Sigmoid colon (tissue), 4 donors: ENCODE data around the gene MDK.
"Not testable (repeated sequence)": the region's sequence is repeated elsewhere in the genome, so short reads cannot be mapped to it uniquely, and the experiment has no call there.

Source experiments
- POLR2A ChIP-seq, 2 donors: fragments of 450-650 bp; IDR thresholded peaks; one replicate each; pipeline ENCODE4 v1.6.1; 2016; ENCODE audit warnings: antibody characterized with exemption in 2 of 2, mild to moderate bottlenecking in 2 of 2, moderate library complexity in 2 of 2
- POLR2AphosphoS5 ChIP-seq, 4 donors: sonication (generic); formaldehyde crosslinking; IDR thresholded peaks; one replicate each; pipeline ENCODE4 v1.6.1; 2017; ENCODE audit warnings: antibody characterized with exemption in 4 of 4
- TF ChIP-seq, protein P1 (sequence below), 4 experiments: fragments of 450-650 bp in 3 of 4; fragments of 200-600 bp in 1 of 4; IDR thresholded peaks; one replicate each; pipeline ENCODE4 v1.5.1; 2016 to 2019; ENCODE audit warnings: antibody characterized with exemption in 4 of 4, mild to moderate bottlenecking in 3 of 4, moderate library complexity in 2 of 4

DNA sequence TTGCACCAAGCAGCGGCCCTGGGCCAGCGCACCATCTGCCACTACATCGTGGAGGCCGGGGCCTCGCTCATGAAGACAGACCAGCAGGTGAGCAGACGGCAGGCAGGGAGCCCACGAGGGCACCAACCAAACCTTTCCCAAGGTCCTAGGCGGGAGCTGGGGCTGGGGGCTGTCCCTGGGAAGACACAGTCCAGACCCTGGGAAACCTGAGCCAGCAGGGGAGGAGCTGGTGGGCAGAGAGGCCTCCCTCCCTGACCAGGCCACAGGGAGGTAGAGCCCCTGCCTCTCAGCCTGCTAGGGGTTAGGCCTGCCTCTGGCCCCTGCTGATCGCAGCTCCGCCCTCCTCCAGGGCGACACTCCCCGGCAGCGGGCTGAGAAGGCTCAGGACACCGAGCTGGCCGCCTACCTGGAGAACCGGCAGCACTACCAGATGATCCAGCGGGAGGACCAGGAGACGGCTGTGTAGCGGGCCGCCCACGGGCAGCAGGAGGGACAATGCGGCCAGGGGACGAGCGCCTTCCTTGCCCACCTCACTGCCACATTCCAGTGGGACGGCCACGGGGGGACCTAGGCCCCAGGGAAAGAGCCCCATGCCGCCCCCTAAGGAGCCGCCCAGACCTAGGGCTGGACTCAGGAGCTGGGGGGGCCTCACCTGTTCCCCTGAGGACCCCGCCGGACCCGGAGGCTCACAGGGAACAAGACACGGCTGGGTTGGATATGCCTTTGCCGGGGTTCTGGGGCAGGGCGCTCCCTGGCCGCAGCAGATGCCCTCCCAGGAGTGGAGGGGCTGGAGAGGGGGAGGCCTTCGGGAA lies 1.8 kb upstream of the MDK start:
- not testable (repeated sequence) for TF ChIP-seq POLR2A (IDR thresholded peaks at IDR 0.05)
- TF ChIP-seq, protein P1, sequence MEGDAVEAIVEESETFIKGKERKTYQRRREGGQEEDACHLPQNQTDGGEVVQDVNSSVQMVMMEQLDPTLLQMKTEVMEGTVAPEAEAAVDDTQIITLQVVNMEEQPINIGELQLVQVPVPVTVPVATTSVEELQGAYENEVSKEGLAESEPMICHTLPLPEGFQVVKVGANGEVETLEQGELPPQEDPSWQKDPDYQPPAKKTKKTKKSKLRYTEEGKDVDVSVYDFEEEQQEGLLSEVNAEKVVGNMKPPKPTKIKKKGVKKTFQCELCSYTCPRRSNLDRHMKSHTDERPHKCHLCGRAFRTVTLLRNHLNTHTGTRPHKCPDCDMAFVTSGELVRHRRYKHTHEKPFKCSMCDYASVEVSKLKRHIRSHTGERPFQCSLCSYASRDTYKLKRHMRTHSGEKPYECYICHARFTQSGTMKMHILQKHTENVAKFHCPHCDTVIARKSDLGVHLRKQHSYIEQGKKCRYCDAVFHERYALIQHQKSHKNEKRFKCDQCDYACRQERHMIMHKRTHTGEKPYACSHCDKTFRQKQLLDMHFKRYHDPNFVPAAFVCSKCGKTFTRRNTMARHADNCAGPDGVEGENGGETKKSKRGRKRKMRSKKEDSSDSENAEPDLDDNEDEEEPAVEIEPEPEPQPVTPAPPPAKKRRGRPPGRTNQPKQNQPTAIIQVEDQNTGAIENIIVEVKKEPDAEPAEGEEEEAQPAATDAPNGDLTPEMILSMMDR (IDR thresholded peaks at IDR 0.05), result not testable (repeated sequence)
- TF ChIP-seq POLR2AphosphoS5 (IDR thresholded peaks at IDR 0.05), result peak in 2 of 4 donors; percentile 11 to 13
